Ovary (tissue), 3 donors: ENCODE data around the gene STX16.

Experiments
- CTCF ChIP-seq, 3 donors: fragments of 450-650 bp in 2 of 3; fragments of 200-600 bp in 1 of 3; IDR thresholded peaks; one replicate each; pipeline versions ENCODE4 v1.5.1 to v1.8.0; 2016 to 2022; ENCODE audit warnings: antibody characterized with exemption in 3 of 3, mild to moderate bottlenecking in 1 of 3
- EP300 ChIP-seq: sonication (generic); formaldehyde crosslinking; IDR thresholded peaks from one replicate; pipeline ENCODE4 v1.6.1; 2017; ENCODE audit warnings: antibody characterized with exemption
- POLR2A ChIP-seq: fragments of 450-650 bp; IDR thresholded peaks from one replicate; pipeline ENCODE4 v1.6.1; 2017; ENCODE audit warnings: antibody characterized with exemption, mild to moderate bottlenecking, moderate library complexity
- donor health status: DM: no; HTN: no; CAD: no.

DNA sequence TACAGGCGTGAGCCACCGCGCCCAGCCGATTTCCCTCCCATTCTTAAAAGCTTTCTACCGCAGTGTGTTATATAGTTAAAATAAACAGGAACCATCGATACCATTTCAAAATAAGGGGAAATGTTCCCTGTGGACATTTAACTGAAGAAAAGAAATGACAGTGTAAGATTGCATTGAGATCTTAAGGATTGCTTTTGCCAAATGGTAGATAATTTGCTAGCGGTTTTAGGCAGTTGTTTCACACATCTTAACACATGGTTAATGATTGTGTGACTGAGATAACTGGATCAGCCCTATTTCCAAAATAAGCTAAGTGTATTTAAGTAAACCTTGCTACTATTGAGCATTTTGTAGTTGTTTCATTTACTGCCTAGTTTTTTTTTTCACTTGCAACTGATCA lies 15.6 kb downstream of the STX16 start:
- no peak for TF ChIP-seq CTCF (IDR thresholded peaks at IDR 0.05)
- no peak for TF ChIP-seq POLR2A
- TF ChIP-seq EP300: no peak
